SU-DHL-6 (cell line): ENCODE data around the gene OLR1.

ENCODE experiments used
- EZH2phosphoT487 ChIP-seq: fragments of 200-600 bp; sonication (generic), shearing (Covaris generic); conservative IDR thresholded peaks from 2 replicates; pipeline ENCODE4 v1.6.1; 2018; ENCODE audit warnings: mild to moderate bottlenecking, antibody characterized with exemption, low read length, moderate library complexity, mixed read lengths
- TF ChIP-seq, protein P1 (sequence below): fragments of 200-600 bp; sonication (generic); IDR thresholded peaks from one replicate; pipeline ENCODE4 v1.5.1; 2017; ENCODE audit warnings: antibody characterized with exemption, mild to moderate bottlenecking, low read length, moderate library complexity; ENCODE audit not compliant: insufficient read depth, poor library complexity, severe bottlenecking

DNA sequence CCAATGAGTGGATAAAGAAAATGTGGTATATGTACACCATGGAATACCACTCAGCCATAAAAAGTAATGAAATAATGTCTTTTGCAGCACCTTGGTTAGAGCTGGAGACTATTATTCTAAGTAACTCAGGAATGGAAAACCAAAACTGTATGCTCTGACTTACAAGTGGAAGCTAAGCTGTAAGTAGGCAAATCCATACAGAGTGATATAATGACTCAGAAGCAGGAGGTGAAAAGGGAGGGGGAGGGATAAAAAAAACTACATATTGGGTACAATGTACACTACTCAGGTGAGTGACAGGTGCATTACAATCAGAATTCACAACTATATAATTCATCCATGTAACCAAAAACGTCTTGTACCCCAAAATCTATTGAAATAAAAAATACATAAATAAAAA, 58.0 kb downstream of the OLR1 start:
- TF ChIP-seq, protein P1, sequence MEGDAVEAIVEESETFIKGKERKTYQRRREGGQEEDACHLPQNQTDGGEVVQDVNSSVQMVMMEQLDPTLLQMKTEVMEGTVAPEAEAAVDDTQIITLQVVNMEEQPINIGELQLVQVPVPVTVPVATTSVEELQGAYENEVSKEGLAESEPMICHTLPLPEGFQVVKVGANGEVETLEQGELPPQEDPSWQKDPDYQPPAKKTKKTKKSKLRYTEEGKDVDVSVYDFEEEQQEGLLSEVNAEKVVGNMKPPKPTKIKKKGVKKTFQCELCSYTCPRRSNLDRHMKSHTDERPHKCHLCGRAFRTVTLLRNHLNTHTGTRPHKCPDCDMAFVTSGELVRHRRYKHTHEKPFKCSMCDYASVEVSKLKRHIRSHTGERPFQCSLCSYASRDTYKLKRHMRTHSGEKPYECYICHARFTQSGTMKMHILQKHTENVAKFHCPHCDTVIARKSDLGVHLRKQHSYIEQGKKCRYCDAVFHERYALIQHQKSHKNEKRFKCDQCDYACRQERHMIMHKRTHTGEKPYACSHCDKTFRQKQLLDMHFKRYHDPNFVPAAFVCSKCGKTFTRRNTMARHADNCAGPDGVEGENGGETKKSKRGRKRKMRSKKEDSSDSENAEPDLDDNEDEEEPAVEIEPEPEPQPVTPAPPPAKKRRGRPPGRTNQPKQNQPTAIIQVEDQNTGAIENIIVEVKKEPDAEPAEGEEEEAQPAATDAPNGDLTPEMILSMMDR: no peak
- no peak for TF ChIP-seq EZH2phosphoT487
